ENCODE measurements around the gene YY1. TPM values are rescaled to one million over a fixed set of nuclear protein-coding genes. Genes with fewer than 3 reads are reported as not detected.
"Not testable (repeated sequence)": the region's sequence is repeated elsewhere in the genome, so short reads cannot be mapped to it uniquely, and the experiment has no call there.

YY1 gene
- total RNA-seq, 1 donor, result 43.3 TPM

DNA sequence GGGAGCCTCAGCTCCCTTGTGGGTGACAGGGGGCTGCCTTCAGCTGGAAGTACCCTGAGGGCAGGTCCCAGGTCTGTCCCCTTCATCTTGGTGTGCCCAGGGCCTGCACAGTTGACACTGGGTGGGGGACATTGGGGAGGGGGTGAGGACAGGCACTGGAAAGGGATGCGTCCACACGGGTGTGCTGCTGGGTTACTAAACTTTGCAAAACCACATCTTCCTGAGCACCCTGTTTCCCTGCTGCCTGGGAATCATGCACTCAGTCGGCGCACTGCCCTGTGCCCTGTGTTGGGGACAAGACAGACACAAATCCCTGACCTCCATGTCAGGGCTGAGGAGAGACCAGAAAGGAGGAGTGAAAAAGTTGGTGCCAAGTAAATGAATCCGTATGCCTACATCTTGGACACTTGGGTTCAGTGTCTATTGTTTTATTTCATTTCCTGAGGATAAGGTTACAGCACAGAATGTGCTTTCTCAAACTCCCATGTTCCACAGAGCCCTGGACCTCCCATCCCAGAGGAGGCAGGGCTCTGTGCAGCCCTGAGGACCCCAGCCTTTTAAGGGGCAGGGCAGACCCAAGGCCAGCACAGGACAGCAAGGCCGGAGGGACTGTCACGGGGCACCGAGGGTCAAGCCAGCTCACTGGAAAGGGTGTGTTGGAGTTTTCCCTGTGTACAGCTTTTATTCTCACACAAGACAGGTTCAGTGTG, 70.2 kb downstream of the YY1 start:
- TF ChIP-seq, protein P1, sequence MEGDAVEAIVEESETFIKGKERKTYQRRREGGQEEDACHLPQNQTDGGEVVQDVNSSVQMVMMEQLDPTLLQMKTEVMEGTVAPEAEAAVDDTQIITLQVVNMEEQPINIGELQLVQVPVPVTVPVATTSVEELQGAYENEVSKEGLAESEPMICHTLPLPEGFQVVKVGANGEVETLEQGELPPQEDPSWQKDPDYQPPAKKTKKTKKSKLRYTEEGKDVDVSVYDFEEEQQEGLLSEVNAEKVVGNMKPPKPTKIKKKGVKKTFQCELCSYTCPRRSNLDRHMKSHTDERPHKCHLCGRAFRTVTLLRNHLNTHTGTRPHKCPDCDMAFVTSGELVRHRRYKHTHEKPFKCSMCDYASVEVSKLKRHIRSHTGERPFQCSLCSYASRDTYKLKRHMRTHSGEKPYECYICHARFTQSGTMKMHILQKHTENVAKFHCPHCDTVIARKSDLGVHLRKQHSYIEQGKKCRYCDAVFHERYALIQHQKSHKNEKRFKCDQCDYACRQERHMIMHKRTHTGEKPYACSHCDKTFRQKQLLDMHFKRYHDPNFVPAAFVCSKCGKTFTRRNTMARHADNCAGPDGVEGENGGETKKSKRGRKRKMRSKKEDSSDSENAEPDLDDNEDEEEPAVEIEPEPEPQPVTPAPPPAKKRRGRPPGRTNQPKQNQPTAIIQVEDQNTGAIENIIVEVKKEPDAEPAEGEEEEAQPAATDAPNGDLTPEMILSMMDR (IDR thresholded peaks at IDR 0.05; ENCODE audit: insufficient read depth, low read length), result no peak
- no peak for DNase-seq (ENCODE audit: low read depth)
- no peak overlapping the region for H3K4me3 ChIP-seq (ENCODE audit: low read depth, low read length)

DNA sequence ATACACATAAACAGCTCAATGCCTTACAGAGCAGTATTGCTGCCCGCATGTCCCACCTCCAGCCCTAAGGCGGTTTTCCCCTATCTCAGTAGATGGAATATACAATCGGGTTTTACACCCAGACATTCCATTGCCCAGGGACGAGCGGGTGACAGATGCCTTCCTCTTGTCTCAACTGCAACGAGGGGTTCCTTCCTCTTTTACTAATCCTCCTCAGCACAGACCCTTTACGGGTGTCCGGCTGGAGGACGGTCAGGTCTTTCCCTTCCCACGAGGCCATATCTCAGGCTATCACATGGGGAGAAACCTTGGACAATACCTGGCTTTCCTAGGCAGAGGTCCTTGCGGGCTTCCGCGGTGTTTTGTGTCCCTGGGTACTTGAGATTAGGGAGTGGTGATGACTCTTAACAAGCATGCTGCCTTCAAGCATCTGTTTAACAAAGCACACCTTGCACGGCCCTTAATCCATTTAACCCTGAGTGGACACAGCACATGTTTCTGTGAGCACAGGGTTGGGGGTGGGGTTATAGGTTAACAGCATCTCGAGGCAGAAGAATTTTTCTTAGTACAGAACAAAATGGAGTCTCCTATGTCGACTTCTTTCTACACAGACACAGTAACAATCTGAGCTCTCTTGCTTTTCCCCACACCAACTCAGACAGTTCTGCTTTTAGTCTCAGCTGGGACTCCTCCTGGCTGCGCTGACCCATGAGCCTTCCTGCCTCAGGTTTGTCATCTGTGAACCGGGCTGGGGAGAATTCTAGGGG, 73.3 kb downstream of the YY1 start:
- DNase-seq (ENCODE audit: low read depth); H3K4me3 ChIP-seq (ENCODE audit: low read depth, low read length): not testable (repeated sequence)

- H3K4me3 ChIP-seq (ENCODE audit: low read depth, low read length), result no peak overlapping the region
- TF ChIP-seq, protein P1 (IDR thresholded peaks at IDR 0.05; ENCODE audit: insufficient read depth, low read length), result no peak
- no peak for DNase-seq (ENCODE audit: low read depth)
These were observed 74.0 kb downstream of the YY1 start for GRCh38 chr14:100312877-100313400.

DNA sequence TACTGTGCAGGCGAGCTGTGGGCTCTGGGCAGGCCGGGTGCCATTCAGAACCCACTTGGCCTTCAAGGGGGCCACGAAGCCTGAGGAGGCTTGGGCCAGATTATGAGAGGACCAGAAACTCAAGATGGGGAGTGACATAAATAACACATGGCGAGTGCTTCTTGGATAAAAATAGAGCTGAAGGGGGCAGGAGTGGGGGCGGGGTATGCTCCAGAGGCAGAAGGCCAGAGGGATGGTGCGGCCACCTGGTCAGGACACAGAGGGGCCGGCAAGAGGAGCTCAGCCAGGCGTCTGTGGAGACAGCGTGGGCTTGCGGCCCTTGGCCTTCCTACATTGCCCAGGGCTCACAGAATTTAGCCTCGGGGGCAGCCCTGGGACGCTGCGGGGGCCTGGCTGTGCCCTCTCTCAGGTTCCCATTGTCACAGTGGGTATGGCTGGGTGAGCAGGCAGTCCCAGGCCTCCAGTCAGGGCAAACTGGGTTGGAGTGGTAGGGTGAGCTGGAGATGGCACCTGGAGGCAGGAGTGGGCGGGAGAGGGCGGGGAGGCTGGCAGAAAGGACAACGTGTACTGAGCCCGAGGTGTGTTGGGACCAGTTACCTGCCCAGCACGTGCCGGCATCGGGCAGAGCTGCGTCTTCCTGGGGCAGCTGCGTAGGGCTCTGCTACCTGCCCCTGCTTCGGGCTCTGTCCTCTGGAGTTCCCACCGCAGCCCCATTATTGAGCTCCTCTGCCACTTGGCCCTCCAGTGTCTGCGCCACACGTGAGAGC, 74.7 kb downstream of the YY1 start:
- H3K4me3 ChIP-seq (ENCODE audit: low read depth, low read length), result no peak overlapping the region
- TF ChIP-seq, protein P1 (IDR thresholded peaks at IDR 0.05; ENCODE audit: insufficient read depth, low read length), result no peak
- no peak for DNase-seq (ENCODE audit: low read depth)

- no peak for DNase-seq (ENCODE audit: low read depth)
- TF ChIP-seq, protein P1 (IDR thresholded peaks at IDR 0.05; ENCODE audit: insufficient read depth, low read length), result no peak
- no peak overlapping the region for H3K4me3 ChIP-seq (ENCODE audit: low read depth, low read length)
These were observed 75.8 kb downstream of the YY1 start for GRCh38 chr14:100314724-100315123.

GRCh38 chr14:100317389-100317788, 78.4 kb downstream of the YY1 start:
- TF ChIP-seq, protein P1 (IDR thresholded peaks at IDR 0.05; ENCODE audit: insufficient read depth, low read length), result no peak
- H3K4me3 ChIP-seq (ENCODE audit: low read depth, low read length), result no peak overlapping the region
- no peak for DNase-seq (ENCODE audit: low read depth)
